ENCODE data around the gene RBMS3. TPM values are rescaled to one million over a fixed set of nuclear protein-coding genes. Genes with fewer than 3 reads are reported as not detected.

Gene RBMS3
- total RNA-seq, 1 experiment from 2014 or later, result 0.42 TPM

DNA sequence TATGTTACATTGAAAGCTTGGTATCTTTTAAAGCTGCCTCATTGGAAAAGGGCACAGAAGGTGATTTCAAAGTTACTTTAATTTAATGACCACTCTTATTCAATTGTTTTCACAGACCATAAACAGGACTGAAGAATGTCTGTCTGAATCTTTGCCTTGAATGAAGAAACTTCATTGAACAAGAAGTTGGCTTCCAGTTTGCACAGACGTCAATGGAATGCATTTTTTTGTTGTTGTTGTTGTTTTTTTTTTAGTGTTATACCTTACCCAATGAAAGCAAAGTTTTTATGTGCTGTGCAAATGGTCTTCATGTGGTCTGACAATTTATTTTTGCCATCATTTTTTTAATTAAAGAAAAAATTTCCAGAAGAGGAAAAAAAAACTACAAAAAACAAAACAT is 722.9 kb downstream of the RBMS3 start:
- DNase-seq (ENCODE audit: low read depth, low spot score), result no peak
- BruUV-seq (replicated peaks), result no TSS peak
- no peak overlapping the region for H3K9ac ChIP-seq (ENCODE audit: low read length)
- intact Hi-C loops (cut with micrococcal nuclease), result no loop called here
- TF ChIP-seq, protein P1, sequence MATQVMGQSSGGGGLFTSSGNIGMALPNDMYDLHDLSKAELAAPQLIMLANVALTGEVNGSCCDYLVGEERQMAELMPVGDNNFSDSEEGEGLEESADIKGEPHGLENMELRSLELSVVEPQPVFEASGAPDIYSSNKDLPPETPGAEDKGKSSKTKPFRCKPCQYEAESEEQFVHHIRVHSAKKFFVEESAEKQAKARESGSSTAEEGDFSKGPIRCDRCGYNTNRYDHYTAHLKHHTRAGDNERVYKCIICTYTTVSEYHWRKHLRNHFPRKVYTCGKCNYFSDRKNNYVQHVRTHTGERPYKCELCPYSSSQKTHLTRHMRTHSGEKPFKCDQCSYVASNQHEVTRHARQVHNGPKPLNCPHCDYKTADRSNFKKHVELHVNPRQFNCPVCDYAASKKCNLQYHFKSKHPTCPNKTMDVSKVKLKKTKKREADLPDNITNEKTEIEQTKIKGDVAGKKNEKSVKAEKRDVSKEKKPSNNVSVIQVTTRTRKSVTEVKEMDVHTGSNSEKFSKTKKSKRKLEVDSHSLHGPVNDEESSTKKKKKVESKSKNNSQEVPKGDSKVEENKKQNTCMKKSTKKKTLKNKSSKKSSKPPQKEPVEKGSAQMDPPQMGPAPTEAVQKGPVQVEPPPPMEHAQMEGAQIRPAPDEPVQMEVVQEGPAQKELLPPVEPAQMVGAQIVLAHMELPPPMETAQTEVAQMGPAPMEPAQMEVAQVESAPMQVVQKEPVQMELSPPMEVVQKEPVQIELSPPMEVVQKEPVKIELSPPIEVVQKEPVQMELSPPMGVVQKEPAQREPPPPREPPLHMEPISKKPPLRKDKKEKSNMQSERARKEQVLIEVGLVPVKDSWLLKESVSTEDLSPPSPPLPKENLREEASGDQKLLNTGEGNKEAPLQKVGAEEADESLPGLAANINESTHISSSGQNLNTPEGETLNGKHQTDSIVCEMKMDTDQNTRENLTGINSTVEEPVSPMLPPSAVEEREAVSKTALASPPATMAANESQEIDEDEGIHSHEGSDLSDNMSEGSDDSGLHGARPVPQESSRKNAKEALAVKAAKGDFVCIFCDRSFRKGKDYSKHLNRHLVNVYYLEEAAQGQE (IDR thresholded peaks at IDR 0.05; ENCODE audit: low read depth), result no peak
- TF ChIP-seq CEBPB (IDR thresholded peaks at IDR 0.05; ENCODE audit: low read depth) (no peak), CBX3 (IDR thresholded peaks at IDR 0.05; ENCODE audit: low read depth) (no peak), SP1 (IDR thresholded peaks at IDR 0.05; ENCODE audit: low read depth) (no peak), SIN3A (IDR thresholded peaks at IDR 0.05; ENCODE audit: low read depth) (no peak), YY1 (IDR thresholded peaks at IDR 0.05; ENCODE audit: extremely low read depth, insufficient replicate concordance, low read depth, low read length) (no peak), ZNF274 (IDR thresholded peaks at IDR 0.05; ENCODE audit: low read depth, low read length) (no peak), SRF (IDR thresholded peaks at IDR 0.05; ENCODE audit: low read depth) (no peak), POLR2A (IDR thresholded peaks at IDR 0.05; ENCODE audit: borderline replicate concordance, extremely low read depth, insufficient read depth, insufficient read length) (no peak)
- TF ChIP-seq, protein P2, sequence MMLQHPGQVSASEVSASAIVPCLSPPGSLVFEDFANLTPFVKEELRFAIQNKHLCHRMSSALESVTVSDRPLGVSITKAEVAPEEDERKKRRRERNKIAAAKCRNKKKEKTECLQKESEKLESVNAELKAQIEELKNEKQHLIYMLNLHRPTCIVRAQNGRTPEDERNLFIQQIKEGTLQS (IDR thresholded peaks at IDR 0.05), result no peak
- TF ChIP-seq, protein P3, sequence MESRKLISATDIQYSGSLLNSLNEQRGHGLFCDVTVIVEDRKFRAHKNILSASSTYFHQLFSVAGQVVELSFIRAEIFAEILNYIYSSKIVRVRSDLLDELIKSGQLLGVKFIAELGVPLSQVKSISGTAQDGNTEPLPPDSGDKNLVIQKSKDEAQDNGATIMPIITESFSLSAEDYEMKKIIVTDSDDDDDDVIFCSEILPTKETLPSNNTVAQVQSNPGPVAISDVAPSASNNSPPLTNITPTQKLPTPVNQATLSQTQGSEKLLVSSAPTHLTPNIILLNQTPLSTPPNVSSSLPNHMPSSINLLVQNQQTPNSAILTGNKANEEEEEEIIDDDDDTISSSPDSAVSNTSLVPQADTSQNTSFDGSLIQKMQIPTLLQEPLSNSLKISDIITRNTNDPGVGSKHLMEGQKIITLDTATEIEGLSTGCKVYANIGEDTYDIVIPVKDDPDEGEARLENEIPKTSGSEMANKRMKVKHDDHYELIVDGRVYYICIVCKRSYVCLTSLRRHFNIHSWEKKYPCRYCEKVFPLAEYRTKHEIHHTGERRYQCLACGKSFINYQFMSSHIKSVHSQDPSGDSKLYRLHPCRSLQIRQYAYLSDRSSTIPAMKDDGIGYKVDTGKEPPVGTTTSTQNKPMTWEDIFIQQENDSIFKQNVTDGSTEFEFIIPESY (IDR thresholded peaks at IDR 0.05; ENCODE audit: extremely low read depth, insufficient replicate concordance, low read length), result no peak
- no peak for ATAC-seq
- no peak overlapping the region for H3K4me3 ChIP-seq (replicated peaks in 1 of 2; ENCODE audit: low read depth in 1 of 2, low read length in 2 of 2)
- ChIA-PET CTCF (no interaction called here), RAD21 (ENCODE audit: low non-redundant PET in 1 of 2, low total read pairs in 2 of 2, uncharacterized antibody in 2 of 2, unreplicated experiment in 2 of 2) (interaction anchor here in 1 of 2 experiments (0.7 kb wide), 1 partner anchor 38 kb away, joined by 3 read pairs; no protein-coding TSS in a partner anchor), POLR2A (no interaction called here)
- H3K36me3 ChIP-seq (ENCODE audit: control insufficient read depth in 1 of 2, insufficient read depth in 2 of 2, low read length in 2 of 2), result no peaks in the 10 kb centered on the region
- no peak overlapping the region for H2AFZ ChIP-seq (ENCODE audit: low read depth, low read length, poor library complexity, severe bottlenecking)
- no peaks in the 10 kb centered on the region for H3K9me2 ChIP-seq (ENCODE audit: insufficient read depth)
- peaks cover 3 to 5% of the 10 kb centered on the region in 2 experiments; a peak in 2 of 4 replicates for H3K4me1 ChIP-seq (ENCODE audit: control insufficient read depth in 1 of 2, insufficient read depth in 2 of 2, low read length in 2 of 2)
- no peaks in the 10 kb centered on the region for H3K27me3 ChIP-seq (ENCODE audit: insufficient read depth, low read length)
- no peaks in the 10 kb centered on the region for H4K20me1 ChIP-seq (ENCODE audit: insufficient read depth)
- no peaks in the 10 kb centered on the region for H3K79me2 ChIP-seq (ENCODE audit: insufficient read depth, low read length)
- H3K27ac ChIP-seq (ENCODE audit: low read depth, low read length), result no peak overlapping the region
- no peak overlapping the region for H3K4me2 ChIP-seq (ENCODE audit: low read length)
- no peaks in the 10 kb centered on the region for H3K9me3 ChIP-seq (ENCODE audit: control insufficient read depth in 1 of 2, insufficient read depth in 1 of 2, low read depth in 1 of 2, low read length in 2 of 2)

Measured in HCT116 (cell line).